Omental fat pad (tissue), 4 donors: Measurements from ENCODE around the gene RAET1E. TPM values are rescaled to one million over a fixed set of nuclear protein-coding genes. Genes with fewer than 3 reads are reported as not detected.

Experiments used
- ATAC-seq: fragments of 150-250 bp; one replicate; pipeline ENCODE4 v1.9.1; 2016; ENCODE audit warnings: mild to moderate bottlenecking, moderate library complexity; ENCODE audit not compliant: low FRiP score
- DNase-seq: peaks from one replicate; pipeline ENCODE4 v3.0.0-alpha.2; 2019; ENCODE audit warnings: low spot score
- total RNA-seq, 4 donors: library from RNA; depleted of rRNA; stranded (reverse); fragments of >200 nt; gene quantifications; one replicate each; pipeline ENCODE4 v1.1.0, GENCODE V29; 2016
- TF ChIP-seq, protein P1 (sequence below), 3 donors: fragments of 450-650 bp; IDR thresholded peaks; one replicate each; pipeline ENCODE4 v1.5.1; 2016 to 2017; ENCODE audit warnings: antibody characterized with exemption in 3 of 3, mild to moderate bottlenecking in 3 of 3, moderate library complexity in 2 of 3

The RAET1E gene
- total RNA-seq, 4 donors from 2014 or later: 1.4 to 17.5 (median 2.7) TPM

DNA sequence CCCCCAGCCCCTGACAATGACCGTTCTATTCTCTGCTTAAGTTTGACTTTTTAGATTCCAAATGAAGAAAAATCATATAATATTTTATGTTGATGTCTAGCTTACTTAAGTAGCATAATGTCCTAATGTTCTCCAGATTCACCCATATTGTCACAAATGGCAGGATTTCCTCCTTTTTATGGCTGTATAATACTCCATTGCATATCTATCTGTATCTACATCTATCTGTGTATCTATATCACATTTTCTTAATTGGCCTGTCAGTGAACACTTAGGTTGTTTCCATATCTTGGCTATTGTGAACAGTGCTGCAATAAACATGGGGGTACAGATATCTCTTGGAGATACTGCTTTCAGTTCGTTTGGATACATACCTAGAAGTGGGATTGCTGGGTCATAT, 26.7 kb downstream of the RAET1E start:
- no peak for DNase-seq
- no peak for ATAC-seq
- TF ChIP-seq, protein P1, sequence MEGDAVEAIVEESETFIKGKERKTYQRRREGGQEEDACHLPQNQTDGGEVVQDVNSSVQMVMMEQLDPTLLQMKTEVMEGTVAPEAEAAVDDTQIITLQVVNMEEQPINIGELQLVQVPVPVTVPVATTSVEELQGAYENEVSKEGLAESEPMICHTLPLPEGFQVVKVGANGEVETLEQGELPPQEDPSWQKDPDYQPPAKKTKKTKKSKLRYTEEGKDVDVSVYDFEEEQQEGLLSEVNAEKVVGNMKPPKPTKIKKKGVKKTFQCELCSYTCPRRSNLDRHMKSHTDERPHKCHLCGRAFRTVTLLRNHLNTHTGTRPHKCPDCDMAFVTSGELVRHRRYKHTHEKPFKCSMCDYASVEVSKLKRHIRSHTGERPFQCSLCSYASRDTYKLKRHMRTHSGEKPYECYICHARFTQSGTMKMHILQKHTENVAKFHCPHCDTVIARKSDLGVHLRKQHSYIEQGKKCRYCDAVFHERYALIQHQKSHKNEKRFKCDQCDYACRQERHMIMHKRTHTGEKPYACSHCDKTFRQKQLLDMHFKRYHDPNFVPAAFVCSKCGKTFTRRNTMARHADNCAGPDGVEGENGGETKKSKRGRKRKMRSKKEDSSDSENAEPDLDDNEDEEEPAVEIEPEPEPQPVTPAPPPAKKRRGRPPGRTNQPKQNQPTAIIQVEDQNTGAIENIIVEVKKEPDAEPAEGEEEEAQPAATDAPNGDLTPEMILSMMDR (IDR thresholded peaks at IDR 0.05): no peak

DNA sequence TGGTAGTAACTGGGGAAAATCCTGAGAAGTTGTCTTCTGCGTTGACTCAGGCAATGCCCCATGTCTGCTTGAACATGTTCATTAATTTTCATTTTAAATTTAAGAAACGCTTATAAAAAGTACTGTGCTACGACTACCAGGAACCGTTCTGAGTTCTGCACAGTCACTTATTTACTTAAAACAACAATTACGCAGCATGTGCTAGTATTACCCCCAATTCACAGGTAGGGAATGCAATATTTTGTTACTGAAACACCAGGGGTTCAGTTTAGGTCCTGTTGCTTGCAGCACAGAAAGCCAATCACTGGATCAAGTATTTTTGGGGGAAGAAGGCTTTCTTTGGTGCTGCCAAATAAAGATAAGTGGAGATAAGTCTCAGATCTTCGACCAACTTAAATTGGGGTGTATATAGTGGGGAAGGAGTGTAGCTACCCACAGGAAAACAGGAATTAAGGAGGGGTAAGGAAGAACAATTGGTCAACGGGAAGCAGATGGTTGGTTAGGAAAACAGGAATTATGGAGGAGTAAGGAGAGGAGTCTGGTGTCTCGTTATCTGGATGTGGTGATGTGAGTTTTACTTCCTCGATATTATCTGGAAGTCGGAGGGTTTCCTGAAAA, 28.5 kb downstream of the RAET1E start:
- TF ChIP-seq, protein P1 (IDR thresholded peaks at IDR 0.05): no peak
- ATAC-seq: no peak
- no peak for DNase-seq

DNA sequence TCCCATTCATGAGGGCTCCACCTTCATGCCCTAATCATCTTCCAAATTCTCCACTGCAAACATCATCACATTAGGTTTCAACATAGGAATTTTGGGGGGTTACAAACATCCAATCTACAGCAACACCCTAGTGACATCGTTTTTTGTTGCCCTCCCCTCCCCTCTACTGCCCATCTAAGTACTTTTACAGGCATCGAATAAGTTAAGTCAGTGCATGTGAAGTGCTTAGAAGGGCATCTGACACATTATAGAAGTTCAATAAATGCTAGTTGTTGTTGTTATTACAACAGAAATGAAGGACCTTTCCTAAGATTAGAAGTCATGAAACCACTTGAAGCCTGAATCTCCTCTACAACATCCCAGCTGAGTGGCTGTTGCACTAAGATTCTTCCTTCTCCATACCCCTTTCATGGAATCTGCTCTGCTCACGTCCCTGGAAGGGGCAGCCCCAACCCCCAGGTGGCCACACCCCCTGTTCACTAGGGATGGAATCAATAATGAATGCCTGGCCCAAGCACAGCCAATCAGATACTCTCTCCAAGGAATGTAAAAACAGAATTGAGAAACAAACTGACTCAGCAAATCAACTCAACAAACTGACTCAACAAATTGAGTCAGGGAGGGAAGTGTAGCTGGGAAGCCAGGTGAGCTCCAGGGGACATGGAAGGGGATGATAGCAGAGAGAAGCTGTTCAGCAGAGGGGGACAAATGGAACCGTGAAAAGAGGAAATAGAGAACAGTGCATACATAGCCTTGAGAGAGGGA, 29.9 kb downstream of the RAET1E start:
- no peak for ATAC-seq
- no peak for DNase-seq
- TF ChIP-seq, protein P1 (IDR thresholded peaks at IDR 0.05): no peak

DNA sequence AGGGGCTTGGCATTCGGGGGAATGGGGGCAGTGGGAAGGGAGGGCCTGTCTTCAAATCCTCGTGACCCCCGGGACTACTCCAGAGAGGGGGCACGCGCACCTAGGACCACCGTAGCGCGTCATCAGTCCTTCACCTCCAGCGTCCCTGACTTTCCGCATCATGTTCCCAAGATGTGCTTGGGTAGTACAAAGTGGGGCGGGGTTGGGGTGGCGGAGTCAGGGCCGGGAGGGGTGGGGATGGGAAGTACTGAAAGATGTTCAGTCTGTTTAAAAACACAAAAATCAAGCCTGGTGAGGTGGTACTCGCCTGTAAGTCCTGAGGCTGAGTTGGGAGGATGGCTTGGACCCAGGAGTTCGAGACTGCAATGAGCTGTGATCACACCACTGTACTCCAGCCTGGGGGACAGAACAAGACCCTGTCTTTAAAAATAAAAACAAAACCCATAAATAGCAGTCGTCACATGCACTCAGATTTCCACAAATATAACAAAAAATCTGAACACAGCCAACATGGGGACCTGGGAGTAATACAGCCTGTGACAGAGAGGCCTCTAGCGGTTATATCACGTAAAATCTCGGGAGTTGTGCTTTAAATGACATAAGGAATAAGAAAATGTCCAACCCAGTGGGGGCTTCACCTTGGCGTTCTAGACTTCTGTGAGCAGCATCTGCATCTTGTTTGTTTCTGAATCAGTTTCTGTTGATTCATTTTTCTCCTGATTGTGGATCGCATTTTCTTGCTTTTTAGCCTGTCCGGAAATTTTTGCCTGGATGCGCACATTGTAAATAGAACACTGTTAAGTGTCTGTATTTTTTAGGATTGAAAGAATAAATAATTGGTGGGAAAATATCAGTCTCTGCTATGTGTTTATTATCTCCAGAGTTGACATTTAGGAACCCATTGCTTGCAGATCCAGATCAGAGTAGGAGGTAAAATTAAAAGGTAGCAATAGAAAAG, 33.1 kb downstream of the RAET1E start:
- DNase-seq (no peak), ATAC-seq (peak; percentile 19)
- TF ChIP-seq, protein P1 (IDR thresholded peaks at IDR 0.05): no peak

DNA sequence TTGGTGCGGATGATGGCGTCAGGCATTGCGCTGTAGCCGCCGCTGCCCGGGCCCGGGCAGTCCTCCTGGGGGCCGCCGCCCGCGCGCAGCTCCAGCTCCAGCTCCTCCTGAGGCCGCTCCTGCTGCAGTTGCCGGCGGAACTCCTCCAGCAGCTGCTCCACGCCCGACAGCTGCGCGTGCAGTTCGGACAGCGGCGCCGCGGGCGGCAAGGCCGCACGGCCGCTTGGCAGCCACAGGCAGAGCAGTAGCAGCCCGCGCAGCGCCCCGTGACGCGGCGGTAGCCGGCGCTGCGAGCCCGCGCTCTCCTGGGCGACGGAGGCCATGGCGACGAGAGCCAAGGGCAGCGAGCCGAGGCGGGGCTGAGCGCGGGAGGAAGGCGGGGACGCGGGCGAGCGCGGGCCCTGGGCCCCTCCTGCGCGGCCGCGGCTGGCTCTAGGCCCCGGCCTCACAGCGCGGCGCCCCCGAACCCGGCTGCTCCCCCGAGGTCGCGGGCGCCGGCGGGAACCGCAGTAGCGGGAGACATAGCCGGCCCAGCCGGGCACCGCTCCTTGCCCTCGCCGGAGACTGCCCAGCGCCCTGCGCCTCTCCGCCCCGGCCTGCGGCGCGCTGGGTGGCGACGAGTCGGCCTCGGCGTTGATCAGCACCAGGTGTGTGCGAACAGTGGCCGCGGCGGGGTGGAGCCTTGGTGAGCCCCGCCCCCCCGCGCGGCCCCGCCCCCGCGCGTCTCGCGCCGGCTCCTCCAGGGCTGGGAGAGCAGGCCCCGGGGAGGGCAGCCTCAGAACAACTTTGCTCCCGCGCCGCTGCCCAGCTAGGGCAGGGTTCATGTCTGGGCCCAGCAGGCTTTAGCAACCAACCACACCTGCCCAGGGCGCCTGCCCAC, 34.0 kb downstream of the RAET1E start, which contains the start of gene LRP11:
LRP11 (minus strand) TSS at position 662 of the 880 bp plus-strand sequence; CDS start at position 323, 339 bp downstream.
- DNase-seq (peak; percentile 50), ATAC-seq (peak; percentile 93)
- TF ChIP-seq, protein P1 (IDR thresholded peaks at IDR 0.05): no peak
